Inflammatory macrophage treated with lipopolysaccharide for 1 hour (primary cell): ENCODE results near the gene TMEM209.
"Not testable (repeated sequence)": the region's sequence is repeated elsewhere in the genome, so short reads cannot be mapped to it uniquely, and the experiment has no call there.

Experiments
- DNase-seq, 2 donors: peaks; one replicate each; pipeline ENCODE4 v3.0.0-alpha.2; 2020 to 2022

The TMEM209 gene

GRCh38 chr7:130141884-130142653 is 63.1 kb downstream of the TMEM209 start:
- DNase-seq, result no peak

GRCh38 chr7:130141161-130141883 is 63.9 kb downstream of the TMEM209 start:
- DNase-seq, result peak; percentile 15 to 25

- no peak for DNase-seq
Observed at GRCh38 chr7:130140551-130141160, 64.5 kb downstream of the TMEM209 start.

- no peak for DNase-seq
Observed at GRCh38 chr7:130139193-130139960, 65.8 kb downstream of the TMEM209 start.

- no peak for DNase-seq
Observed at GRCh38 chr7:130137207-130137606, 68.0 kb downstream of the TMEM209 start.

DNA sequence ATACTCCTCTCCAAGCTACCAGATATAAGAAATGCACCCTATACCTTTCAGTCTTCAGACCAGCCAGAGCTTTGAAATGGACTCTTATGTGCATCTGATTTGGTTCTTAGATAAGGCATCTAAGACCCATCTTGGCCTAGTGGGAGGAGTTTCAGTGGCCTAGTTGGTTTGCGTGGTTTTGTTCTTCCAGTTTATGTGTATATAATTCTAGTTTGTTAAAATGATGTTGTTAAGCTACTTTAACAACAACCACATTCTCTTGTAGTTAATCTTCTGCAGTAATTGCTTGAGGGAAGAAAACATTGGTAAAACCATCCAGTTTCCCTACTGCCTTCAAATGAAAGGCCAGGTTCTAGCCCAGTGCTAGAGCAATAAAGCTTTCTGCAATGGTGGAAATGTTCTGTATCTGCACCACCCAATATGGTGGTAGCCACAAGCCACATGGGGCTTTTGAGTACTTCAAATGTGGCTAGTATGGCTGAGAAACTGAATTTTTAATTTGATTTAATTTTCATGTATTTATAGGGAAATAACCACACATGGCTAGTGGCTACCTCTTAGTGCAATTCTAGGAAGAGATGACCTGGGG is 68.5 kb downstream of the TMEM209 start:
- DNase-seq, result no peak

DNA sequence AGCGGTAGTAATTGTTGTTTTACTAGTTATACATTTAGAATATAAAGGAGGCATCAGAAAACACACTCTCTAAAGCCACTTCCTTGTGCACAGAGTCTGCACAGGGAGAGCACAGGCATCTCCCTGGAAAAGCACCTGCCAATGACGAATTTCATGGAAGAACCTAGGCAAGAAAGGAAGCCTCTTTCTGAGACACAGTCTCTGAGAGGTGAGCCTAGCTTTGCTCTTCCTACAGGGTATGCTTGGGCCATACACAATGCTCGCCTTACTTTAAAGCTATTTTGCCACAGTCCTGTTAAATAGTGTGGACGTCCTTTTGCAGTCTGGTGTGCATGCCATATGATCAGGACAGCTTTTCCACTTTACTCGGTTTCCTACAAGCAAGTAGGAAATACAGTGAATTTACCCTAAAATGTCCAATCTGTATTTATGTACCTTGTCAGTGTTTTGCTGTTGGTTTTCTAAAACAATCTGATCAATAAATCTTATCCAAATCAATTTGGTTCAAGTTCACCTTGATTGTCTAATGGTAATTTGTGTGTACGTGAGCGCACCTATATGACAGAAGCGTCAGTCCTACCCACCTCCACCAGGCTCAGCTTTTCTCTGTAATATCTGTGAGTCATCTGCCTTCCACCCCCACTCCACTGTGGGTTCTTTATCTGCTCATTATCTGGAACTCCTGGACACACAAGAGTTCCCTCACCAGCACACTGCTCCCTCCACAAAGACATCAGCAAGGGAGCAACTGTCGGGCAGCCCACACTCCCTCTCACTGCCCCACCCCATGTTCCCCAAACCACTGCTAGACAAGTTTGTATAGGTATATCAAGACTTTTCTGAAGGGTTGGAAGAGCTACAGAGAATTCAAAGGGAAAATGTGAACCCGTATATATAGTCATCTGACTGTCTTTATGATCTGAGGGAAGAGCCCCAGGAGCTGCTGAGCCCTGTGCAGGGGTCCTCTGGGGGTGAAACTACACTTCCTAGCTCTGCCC is 69.7 kb downstream of the TMEM209 start:
- no peak for DNase-seq

DNA sequence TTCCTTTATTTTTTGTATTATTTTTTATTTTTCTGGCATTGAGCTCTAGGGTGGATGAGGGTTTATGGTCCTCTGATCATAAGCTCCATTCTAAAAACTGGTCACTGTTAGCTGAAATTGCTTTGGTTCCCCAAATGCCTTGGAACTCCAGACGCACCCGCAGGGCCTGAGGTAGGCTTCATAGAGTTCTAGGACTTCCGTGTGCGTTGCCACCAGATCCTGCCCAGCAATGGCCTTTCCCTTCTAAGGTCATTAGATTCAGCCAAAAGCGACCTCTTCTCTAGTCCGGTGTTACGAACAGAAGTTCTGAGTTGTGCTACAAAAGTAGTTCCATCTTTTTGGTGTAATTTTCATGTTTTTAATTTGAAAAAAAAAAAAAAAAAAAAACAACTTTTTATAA is 70.5 kb downstream of the TMEM209 start:
- no peak for DNase-seq

DNA sequence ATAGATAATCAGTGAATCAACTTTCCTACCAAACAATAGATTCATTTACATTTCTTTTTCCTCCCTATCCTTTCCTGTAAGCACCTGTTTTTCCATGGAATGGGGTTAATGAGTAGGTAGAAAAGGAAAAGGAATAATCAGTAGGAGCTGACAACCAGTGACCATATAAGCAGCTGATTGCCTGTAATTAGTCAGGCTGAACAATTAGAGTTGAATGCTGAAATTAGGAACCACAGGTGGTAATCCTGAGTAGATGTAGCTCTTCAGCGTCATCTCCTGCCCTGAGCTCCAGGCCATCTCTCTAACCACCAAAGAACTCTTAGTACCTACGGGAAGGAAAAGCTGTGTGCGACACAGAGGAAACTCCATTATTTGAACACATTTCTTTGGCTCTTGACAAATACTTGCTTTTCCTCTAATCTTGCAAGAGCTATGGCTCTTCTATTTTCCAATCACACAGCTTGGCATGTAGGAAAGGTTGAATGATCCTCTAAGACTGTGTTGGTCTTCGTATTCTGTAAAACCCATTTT is 71.0 kb downstream of the TMEM209 start:
- DNase-seq, result no peak

GRCh38 chr7:130133029-130133782 is 72.0 kb downstream of the TMEM209 start:
- DNase-seq, result no peak

DNA sequence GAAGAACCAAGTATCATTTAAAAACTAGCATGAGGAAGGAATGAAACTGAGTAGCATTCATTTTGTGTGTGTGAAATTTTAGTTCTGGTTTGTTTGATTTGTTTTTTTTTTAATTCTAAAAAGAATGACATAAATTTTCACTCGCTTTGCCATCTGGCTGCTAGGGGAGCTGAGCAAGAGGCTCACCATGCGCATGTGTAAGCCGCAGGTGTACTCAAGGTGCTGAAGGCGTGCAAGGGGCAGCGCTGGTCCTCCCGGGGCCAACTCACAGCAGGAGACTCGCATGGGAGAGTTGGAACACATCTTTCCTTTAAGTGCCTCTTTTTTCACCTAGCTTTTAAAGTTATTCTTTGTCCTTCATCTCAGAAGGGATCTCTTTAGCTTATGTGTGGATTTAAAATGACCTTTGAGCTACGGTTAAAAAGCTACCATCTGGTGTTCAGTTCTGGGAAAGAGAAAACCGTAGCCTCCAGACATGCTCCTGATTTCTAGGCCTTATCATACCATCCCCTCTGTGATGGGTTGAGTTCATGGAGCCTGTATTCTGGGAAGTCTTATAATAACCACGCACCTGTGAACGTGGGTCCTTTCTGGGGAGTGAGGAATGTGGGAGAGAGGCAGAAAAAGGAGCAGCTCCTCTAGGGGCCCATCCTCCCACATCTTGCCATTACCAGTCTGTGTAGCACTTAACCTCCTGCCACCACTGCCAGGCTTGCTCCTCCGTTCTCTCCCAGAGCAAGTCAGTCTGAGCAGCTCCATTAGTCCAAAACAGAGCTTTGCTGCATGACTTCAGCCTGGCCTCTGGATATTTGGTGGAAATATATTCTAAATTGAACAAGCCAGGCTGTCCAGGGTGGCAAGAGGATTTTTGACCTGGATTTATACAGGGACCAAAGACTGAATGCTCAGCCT is 73.0 kb downstream of the TMEM209 start:
- no peak for DNase-seq

DNA sequence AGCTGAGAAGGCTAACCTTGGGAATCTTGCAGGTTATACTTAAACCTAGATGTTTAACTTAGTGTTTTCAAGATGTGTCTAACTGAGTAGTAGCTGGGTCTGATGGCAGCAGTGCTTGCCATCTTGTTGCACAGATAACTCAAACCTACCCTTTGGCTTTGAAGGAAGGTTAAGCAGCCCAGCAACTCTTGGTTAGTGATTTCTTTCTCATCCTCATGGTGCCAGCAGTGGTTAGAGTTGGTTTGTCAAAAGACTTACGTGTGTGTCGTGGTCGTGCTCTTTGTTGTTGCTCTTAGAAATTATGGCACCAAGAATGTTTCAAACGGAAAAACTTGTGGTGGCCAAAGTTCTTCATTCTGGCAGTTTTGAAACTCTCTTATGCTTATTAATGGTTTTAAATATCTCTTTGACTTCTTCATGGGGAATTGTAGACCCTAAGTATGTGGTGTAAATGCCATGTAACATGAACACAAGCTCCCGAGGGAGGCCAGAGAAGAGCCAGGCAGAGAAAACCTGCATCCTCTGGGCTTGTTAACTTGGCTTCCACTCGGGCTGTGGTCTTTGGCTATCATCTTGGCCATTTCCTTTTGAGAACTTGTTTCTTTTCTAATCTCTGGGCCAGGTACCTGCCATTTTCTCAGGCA is 73.9 kb downstream of the TMEM209 start:
- DNase-seq, result no peak

- DNase-seq, result no peak
Observed at GRCh38 chr7:130129011-130129411, 76.2 kb downstream of the TMEM209 start.

DNA sequence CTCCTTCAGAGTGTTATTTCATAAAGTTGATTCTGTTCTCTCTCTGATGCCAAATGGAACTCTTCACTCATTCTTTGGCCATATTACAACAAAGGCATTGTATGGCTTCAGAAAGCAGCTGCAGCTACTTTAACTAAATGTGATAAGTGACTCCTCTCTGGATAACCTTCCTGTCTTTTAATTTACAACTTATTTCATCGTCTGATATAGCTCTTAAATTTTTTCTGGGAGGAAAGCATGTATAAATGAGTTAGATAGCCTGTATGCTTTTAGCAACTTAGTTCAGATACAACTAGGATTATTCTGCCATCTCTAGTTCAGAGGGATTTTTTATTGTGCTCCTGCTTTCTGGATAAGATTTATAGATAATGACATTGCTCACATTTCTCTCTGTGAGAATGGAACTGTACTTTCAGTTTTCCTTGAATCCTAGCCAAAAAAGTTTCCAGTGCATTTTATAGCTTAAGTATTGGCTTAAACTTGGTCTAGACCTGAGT is 77.3 kb downstream of the TMEM209 start:
- no peak for DNase-seq

DNA sequence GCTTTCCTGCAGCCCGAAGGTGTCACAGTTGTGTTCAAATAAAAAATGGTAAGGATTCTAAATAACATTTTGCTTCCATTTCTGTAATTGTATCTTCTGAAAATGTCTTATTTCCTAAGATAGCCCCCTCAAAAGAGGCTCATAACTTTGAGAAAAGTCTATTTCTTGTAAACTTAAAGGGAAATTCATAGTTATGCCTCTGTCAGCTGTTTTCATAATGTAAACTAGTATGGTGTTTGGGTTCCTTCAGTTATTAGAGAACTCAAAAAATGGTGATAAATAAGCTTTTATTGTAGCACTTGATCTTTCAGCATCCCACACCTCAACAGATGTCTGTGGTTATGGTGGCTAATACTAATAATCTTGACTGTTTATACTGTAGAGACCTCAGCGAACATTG is 77.8 kb downstream of the TMEM209 start:
- no peak for DNase-seq

- DNase-seq, result not testable (repeated sequence)
Observed at GRCh38 chr7:130126840-130127239, 78.4 kb downstream of the TMEM209 start.

DNA sequence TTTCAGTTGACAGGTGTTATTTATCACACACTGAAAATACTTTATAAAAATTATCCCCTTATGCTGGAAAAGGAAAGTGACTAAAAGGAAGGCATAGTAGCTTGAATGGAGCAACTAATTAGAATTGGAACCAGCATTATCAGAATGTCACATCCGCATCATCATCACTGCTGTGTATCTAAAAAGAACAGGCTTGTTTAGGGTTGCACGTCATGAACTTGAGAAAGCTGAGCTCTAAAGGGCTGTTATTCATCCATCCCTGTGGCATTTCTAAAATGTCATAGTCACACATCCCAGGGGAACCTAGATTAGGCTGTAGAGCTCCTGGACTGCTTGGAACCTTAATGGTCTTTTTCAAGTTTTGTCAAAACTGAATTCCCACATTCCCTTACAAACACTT is 80.5 kb downstream of the TMEM209 start:
- no peak for DNase-seq

DNA sequence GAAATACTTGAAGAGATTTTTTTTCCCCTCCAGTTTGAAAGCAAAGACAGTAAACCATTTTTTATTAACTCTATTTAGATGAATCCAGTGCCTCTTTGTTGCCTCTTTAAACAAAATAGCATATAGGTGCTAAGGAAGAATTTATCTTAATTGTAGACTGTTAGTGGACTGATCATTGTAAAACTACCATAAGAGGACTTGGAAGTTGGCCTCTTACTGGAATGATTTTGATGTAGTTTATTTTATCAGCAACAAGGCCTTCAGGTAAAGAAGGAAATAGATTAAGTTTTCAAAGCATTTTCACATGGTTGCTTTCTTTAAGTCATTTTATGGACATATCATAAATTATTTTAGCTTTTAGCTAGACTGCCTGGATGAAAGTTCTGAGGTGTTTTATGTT is 81.7 kb downstream of the TMEM209 start:
- no peak for DNase-seq

GRCh38 chr7:130118801-130119200 is 86.4 kb downstream of the TMEM209 start:
- no peak for DNase-seq
